Effector memory CD8-positive, alpha-beta T cell (primary cell): Measurements from ENCODE around the gene DNAH3.

Source experiments
- ATAC-seq: fragments of 150-1000 bp; cut with Tn5 transposase; replicated peaks from 2 replicates; pipeline ENCODE4 v1.10.0; 2021; ENCODE audit warnings: mild to moderate bottlenecking, moderate library complexity
- DNase-seq, 3 experiments: peaks; one replicate each; pipeline ENCODE4 v3.0.0; 2021
- H3K27ac Mint-ChIP-seq, 2 donors: one replicate each; pipeline ENCODE4 v1.8.0; 2022; ENCODE audit warnings: mild to moderate bottlenecking in 2 of 2, mixed read lengths in 2 of 2, moderate library complexity in 2 of 2
- H3K27me3 Mint-ChIP-seq, 2 donors: one replicate each; pipeline ENCODE4 v1.8.0; 2022; ENCODE audit warnings: mixed read lengths in 2 of 2
- H3K36me3 Mint-ChIP-seq: one replicate; pipeline ENCODE4 v1.8.0; 2022; ENCODE audit warnings: mild to moderate bottlenecking, moderate library complexity, mixed read lengths; ENCODE audit not compliant: insufficient read depth
- H3K4me1 Mint-ChIP-seq, 2 donors: one replicate each; pipeline ENCODE4 v1.8.0; 2022; ENCODE audit warnings: low read depth in 2 of 2, mixed read lengths in 2 of 2
- H3K4me3 Mint-ChIP-seq, 2 donors: one replicate each; pipeline ENCODE4 v1.8.0; 2022; ENCODE audit warnings: mild to moderate bottlenecking in 2 of 2, mixed read lengths in 2 of 2, moderate library complexity in 2 of 2
- H3K9me3 Mint-ChIP-seq, 2 donors: one replicate each; pipeline ENCODE4 v1.8.0; 2022; ENCODE audit warnings: mixed read lengths in 2 of 2

Gene DNAH3

GRCh38 chr16:20920091-20920490 lies 230.6 kb downstream of the DNAH3 start:
- Mint-ChIP-seq H3K27ac (no peak overlapping the region), H3K36me3 (peaks cover 25% of the 10 kb centered on the region)

GRCh38 chr16:20918486-20919239 lies 232.0 kb downstream of the DNAH3 start:
- H3K27ac Mint-ChIP-seq, result no peak overlapping the region
- DNase-seq (no peak), ATAC-seq (no peak)
- H3K27me3 Mint-ChIP-seq, result no peaks in the 10 kb centered on the region
- H3K9me3 Mint-ChIP-seq, result no peaks in the 10 kb centered on the region
- no peak overlapping the region for H3K4me3 Mint-ChIP-seq
- peaks cover 0 to 6% of the 10 kb centered on the region in 2 donors for H3K4me1 Mint-ChIP-seq
- H3K36me3 Mint-ChIP-seq, result peaks cover 21% of the 10 kb centered on the region

More at GRCh38 chr16:20920091-20920490, 230.6 kb downstream of the DNAH3 start:
- no peak for ATAC-seq
- no peak for DNase-seq
- peaks cover 0 to 6% of the 10 kb centered on the region in 2 donors for H3K4me1 Mint-ChIP-seq
- H3K9me3 Mint-ChIP-seq, result no peaks in the 10 kb centered on the region
- no peak overlapping the region for H3K4me3 Mint-ChIP-seq
- no peaks in the 10 kb centered on the region for H3K27me3 Mint-ChIP-seq

DNA sequence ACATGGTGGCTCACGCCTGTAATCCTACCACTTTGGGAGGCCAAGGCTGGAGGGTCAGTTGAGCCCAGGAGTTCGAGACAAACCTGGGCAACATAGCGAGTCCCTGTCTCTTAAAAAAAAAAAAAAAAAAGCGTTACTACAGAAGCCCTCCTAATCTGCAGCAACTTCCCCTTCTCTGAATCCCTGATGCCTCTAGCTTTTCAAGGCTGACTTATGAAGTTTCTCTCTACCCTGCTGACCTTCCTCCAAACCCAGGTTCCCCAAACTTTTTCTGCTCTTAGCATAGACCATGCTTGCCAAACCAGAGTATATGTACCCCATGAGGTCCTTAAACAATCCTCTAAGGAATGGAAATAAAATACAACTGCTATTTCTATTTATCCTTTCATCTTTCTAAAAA lies 233.7 kb downstream of the DNAH3 start:
- DNase-seq, result no peak
- Mint-ChIP-seq H3K4me1 (peaks cover 0 to 6% of the 10 kb centered on the region in 2 donors), H3K27ac (no peak overlapping the region), H3K27me3 (no peaks in the 10 kb centered on the region), H3K36me3 (peaks cover 14% of the 10 kb centered on the region), H3K9me3 (no peaks in the 10 kb centered on the region), H3K4me3 (no peak overlapping the region)
- no peak for ATAC-seq

GRCh38 chr16:20916289-20916688 lies 234.4 kb downstream of the DNAH3 start:
- Mint-ChIP-seq H3K9me3 (no peaks in the 10 kb centered on the region), H3K4me1 (peaks cover 2 to 6% of the 10 kb centered on the region in 2 donors), H3K27ac (peak overlapping the region in 1 of 2 donors; percentile 3), H3K4me3 (no peak overlapping the region), H3K36me3 (peaks cover 8% of the 10 kb centered on the region), H3K27me3 (no peaks in the 10 kb centered on the region)
- ATAC-seq (no peak), DNase-seq (no peak)

- Mint-ChIP-seq H3K27ac (peak overlapping the region; percentile 20 to 67), H3K36me3 (no peaks in the 10 kb centered on the region), H3K4me3 (no peak overlapping the region), H3K27me3 (no peaks in the 10 kb centered on the region), H3K9me3 (no peaks in the 10 kb centered on the region), H3K4me1 (peaks cover 6 to 9% of the 10 kb centered on the region in 2 donors)
- no peak for DNase-seq
- no peak for ATAC-seq
These were observed 239.3 kb downstream of the DNAH3 start for GRCh38 chr16:20911361-20911760.

- no peaks in the 10 kb centered on the region for H3K27me3 Mint-ChIP-seq
- ATAC-seq, result peak; percentile 17
- no peaks in the 10 kb centered on the region for H3K9me3 Mint-ChIP-seq
- H3K27ac Mint-ChIP-seq, result peak overlapping the region; percentile 17 to 72
- no peak overlapping the region for H3K4me3 Mint-ChIP-seq
- no peaks in the 10 kb centered on the region for H3K36me3 Mint-ChIP-seq
- DNase-seq, result no peak
- peaks cover 5 to 12% of the 10 kb centered on the region in 2 donors for H3K4me1 Mint-ChIP-seq
These were observed 239.8 kb downstream of the DNAH3 start for GRCh38 chr16:20910781-20911321.

DNA sequence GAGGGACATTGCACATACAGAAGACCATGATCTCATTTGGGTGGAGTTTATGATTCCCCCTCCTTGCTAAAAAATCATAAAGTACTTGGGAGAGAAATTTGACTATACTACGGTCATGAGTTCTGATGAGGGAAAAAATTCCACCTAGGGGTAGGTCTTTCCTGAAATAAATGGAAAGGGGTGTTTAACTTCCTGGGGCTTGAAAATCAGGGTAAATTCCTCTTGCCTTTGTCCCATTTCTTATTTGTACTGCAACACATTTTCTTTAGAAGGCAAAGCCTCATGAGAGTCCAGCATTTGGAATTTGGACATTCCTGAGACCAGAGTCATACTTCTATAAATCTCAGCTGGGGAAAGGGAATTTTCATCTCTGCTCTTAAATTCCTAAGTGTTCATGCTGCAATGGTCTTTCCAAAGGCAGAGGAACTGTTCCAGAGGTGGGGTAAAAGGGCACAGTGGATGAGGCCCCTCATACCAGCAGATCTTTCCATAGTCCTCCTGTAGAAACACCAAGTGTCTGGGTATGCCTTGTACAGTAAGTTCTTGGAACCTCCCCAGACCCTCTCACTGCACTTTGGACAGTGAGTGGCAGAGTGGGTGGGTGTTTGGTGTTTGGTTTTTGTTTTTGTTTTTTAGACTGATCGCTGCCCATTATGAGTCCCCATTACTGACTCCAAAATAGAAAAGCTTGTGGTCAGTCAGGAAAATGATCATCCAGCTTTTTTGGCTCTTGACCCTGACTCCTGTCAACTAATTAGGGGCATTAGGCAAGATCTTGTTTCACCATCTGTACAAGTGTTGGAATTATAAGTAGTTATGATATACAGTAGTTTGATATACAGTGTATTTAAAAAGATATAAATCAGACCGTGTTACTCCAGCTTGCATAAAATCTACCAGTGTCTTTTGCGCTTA lies 244.0 kb downstream of the DNAH3 start:
- peaks cover 31 to 36% of the 10 kb centered on the region in 2 donors for H3K4me1 Mint-ChIP-seq
- peaks cover 4% of the 10 kb centered on the region for H3K36me3 Mint-ChIP-seq
- no peak overlapping the region for H3K4me3 Mint-ChIP-seq
- peak overlapping the region in 1 of 2 donors; percentile 47 for H3K27ac Mint-ChIP-seq
- ATAC-seq (no peak), DNase-seq (no peak)
- no peaks in the 10 kb centered on the region for H3K27me3 Mint-ChIP-seq
- no peaks in the 10 kb centered on the region for H3K9me3 Mint-ChIP-seq

- Mint-ChIP-seq H3K4me1 (peaks cover 38 to 46% of the 10 kb centered on the region in 2 donors), H3K9me3 (no peaks in the 10 kb centered on the region), H3K36me3 (peaks cover 12% of the 10 kb centered on the region), H3K27me3 (no peaks in the 10 kb centered on the region), H3K27ac (peak overlapping the region in 1 of 2 donors; percentile 47), H3K4me3 (no peak overlapping the region)
- no peak for ATAC-seq
- no peak for DNase-seq
These were observed 245.1 kb downstream of the DNAH3 start for GRCh38 chr16:20905576-20905975.

- Mint-ChIP-seq H3K4me1 (peaks cover 38 to 56% of the 10 kb centered on the region in 2 donors), H3K27me3 (no peaks in the 10 kb centered on the region), H3K36me3 (peaks cover 22% of the 10 kb centered on the region), H3K4me3 (no peak overlapping the region), H3K27ac (peak overlapping the region; percentile 42 to 88), H3K9me3 (no peaks in the 10 kb centered on the region)
- no peak for ATAC-seq
- peak; percentile 6 to 7 (median 7) for DNase-seq
These were observed 246.1 kb downstream of the DNAH3 start for GRCh38 chr16:20904507-20905081.

DNA sequence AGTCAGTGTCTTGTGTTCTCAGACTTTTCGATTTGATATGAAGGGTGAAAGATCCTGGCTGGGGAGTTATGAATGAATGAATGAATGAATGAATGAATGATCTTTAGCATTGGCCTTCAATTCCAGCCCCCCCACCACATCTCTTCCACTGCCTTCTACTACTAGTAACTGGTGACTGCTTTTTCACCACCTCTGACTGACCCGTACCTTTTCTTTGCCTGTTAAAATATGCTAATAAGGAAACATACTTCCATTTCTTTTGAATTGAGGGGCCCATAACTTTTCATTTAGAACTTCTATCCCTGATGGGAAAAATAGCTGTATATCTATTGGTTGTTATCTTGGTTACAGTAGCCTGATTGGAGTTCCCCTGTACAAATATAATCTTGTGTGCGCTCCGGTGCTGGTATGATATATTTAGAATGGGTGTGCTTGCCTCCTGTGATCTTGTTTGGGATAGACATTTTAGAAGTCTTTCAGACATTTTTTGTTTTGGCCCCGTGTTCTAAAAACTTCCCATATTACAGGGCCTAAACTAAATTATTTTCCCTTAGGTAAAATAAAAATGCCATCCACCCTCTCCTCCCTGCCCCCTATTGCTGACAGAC lies 246.6 kb downstream of the DNAH3 start:
- Mint-ChIP-seq H3K4me1 (peaks cover 44 to 61% of the 10 kb centered on the region in 2 donors), H3K36me3 (peaks cover 26% of the 10 kb centered on the region), H3K9me3 (no peaks in the 10 kb centered on the region), H3K4me3 (no peak overlapping the region), H3K27ac (peak overlapping the region; percentile 42 to 88), H3K27me3 (no peaks in the 10 kb centered on the region)
- DNase-seq, result no peak
- ATAC-seq, result no peak

DNA sequence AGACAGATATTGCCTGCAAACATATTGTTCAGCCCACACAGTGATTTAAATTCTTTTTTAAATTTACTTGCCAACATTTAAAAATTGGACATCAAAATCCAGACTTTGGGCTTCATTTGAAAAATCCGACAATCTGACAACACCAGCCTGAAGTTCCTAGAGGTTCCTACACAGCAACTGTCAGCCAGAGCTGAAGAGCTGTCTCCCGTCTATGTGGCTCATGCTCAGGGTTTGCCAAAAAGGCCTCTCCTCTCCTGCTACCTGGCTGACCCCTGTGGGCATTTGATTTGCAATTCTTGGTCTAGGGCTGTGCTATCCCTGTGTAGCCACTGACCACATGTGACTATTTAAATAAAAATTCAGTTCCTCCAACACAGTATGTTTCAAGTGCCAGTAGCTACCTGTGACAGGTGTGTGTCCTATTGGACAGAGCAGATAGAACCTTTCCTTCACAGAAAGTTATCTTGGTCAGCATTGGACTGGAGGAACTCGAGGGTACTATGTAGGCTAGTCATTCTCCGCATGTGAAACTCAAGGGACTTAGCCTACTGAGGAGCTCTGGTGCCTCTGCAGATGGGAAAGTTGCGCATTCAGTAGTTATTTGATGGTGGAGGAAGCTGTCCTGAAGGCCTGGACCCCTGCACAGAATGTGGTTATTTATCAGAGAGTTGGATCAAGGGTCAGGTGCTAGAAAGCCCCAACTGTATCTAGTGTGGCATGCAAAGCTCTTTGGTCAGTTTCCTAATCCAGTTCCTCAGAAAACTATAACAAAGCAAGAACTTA lies 247.3 kb downstream of the DNAH3 start:
- H3K4me1 Mint-ChIP-seq, result peaks cover 48 to 66% of the 10 kb centered on the region in 2 donors
- no peaks in the 10 kb centered on the region for H3K27me3 Mint-ChIP-seq
- DNase-seq (no peak), ATAC-seq (no peak)
- H3K4me3 Mint-ChIP-seq, result peak overlapping the region in 1 of 2 donors; percentile 13
- peak overlapping the region; percentile 3 to 88 for H3K27ac Mint-ChIP-seq
- H3K36me3 Mint-ChIP-seq, result peaks cover 28% of the 10 kb centered on the region
- no peaks in the 10 kb centered on the region for H3K9me3 Mint-ChIP-seq

DNA sequence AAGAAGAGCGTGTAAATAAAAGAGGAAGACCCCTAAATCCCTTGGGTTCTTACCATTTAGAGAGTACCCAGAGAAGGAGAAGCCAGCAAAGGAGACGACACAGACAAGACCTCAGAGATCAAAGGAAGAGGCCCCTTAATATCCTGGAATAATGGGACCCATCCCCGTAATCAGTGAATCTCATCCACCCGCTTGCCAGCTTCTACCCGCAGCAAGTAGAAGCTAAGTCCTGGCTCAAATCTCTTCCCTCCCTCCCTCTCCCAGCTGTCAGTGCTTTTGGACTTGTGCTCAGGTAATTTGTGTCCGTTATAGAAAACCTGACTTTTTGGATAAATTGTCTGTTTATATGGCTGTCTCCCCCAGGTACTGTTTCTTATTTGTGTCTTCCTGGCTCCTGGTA lies 248.2 kb downstream of the DNAH3 start:
- Mint-ChIP-seq H3K9me3 (no peaks in the 10 kb centered on the region), H3K27ac (peak overlapping the region in 1 of 2 donors; percentile 96), H3K36me3 (peaks cover 28% of the 10 kb centered on the region), H3K27me3 (no peaks in the 10 kb centered on the region), H3K4me1 (peaks cover 50 to 68% of the 10 kb centered on the region in 2 donors), H3K4me3 (peak overlapping the region in 1 of 2 donors; percentile 90)
- no peak for ATAC-seq
- no peak for DNase-seq
